Sigmoid colon (tissue), 4 donors: ENCODE data around the gene C19orf67.
"Not testable (repeated sequence)": the region's sequence is repeated elsewhere in the genome, so short reads cannot be mapped to it uniquely, and the experiment has no call there.

Source experiments
- CTCF ChIP-seq, 4 experiments: fragments of 450-650 bp in 3 of 4; fragments of 200-600 bp in 1 of 4; IDR thresholded peaks; one replicate each; pipeline ENCODE4 v1.5.1; 2016 to 2019; ENCODE audit warnings: antibody characterized with exemption in 4 of 4, mild to moderate bottlenecking in 3 of 4, moderate library complexity in 2 of 4
- EP300 ChIP-seq, 4 donors: sonication (generic); formaldehyde crosslinking; IDR thresholded peaks; one replicate each; pipeline ENCODE4 v1.6.1; 2017; ENCODE audit warnings: antibody characterized with exemption in 4 of 4
- POLR2AphosphoS5 ChIP-seq, 4 donors: sonication (generic); formaldehyde crosslinking; IDR thresholded peaks; one replicate each; pipeline ENCODE4 v1.6.1; 2017; ENCODE audit warnings: antibody characterized with exemption in 4 of 4

GRCh38 chr19:14035159-14035558, 50.4 kb downstream of the C19orf67 start:
- TF ChIP-seq CTCF, POLR2AphosphoS5, EP300 (IDR thresholded peaks at IDR 0.05): not testable (repeated sequence)
